Lower leg skin (tissue), 4 donors: Measurements from ENCODE around the gene DHX58. TPM values are rescaled to one million over a fixed set of nuclear protein-coding genes. Genes with fewer than 3 reads are reported as not detected.

ENCODE experiments used
- DNase-seq, 2 donors: peaks; one replicate each; pipeline ENCODE4 v3.0.0-alpha.2; 2019; ENCODE audit warnings: low spot score in 2 of 2
- H3K4me3 ChIP-seq: fragments of 200-600 bp; sonication (generic); 2 replicates; pipeline ENCODE4 v1.5.1; 2017; ENCODE audit warnings: mild to moderate bottlenecking, low read depth; ENCODE audit not compliant: poor library complexity, severe bottlenecking
- CTCF ChIP-seq, 3 donors: fragments of 450-650 bp; IDR thresholded peaks; one replicate each; pipeline ENCODE4 v1.5.1; 2016; ENCODE audit warnings: antibody characterized with exemption in 3 of 3, mild to moderate bottlenecking in 3 of 3, moderate library complexity in 2 of 3
- POLR2A ChIP-seq, 2 donors: fragments of 450-650 bp; IDR thresholded peaks; one replicate each; pipeline ENCODE4 v1.6.1; 2016 to 2017; ENCODE audit warnings: antibody characterized with exemption in 2 of 2, mild to moderate bottlenecking in 1 of 2, moderate library complexity in 1 of 2
- WGBS, 2 donors: methylation state at CpG; one replicate each; pipeline ENCODE4 v1.1.5; 2018; 5-methylcytosine and 5-hydroxymethylcytosine counted together
- intact Hi-C: fragments of 100-400 bp; cut with DNase I; formaldehyde crosslinking; loops from one replicate; pipeline ENCODE4 v1.15.0; 2023; ENCODE audit warnings: low total_unique reads
- total RNA-seq, 4 donors: library from RNA; depleted of rRNA; stranded (reverse); fragments of >200 nt; gene quantifications; one replicate each; pipeline ENCODE4 v1.1.0, GENCODE V29; 2016

Gene DHX58
- total RNA-seq, 4 donors from 2014 or later = 7.5 to 16.5 (median 12.1) TPM

- intact Hi-C loops = no loop called here
- H3K4me3 ChIP-seq = no peak overlapping the region
- TF ChIP-seq CTCF (IDR thresholded peaks at IDR 0.05) (no peak), POLR2A (IDR thresholded peaks at IDR 0.05) (no peak)
- no peak for DNase-seq
- WGBS, 2 donors = 26 to 32% methylated on average over 12 of the region's 12 CpGs
Observed at GRCh38 chr17:42053731-42054500, 58.6 kb downstream of the DHX58 start.

GRCh38 chr17:42052346-42052877 is 60.1 kb downstream of the DHX58 start:
- no peak for DNase-seq
- TF ChIP-seq CTCF (IDR thresholded peaks at IDR 0.05) (no peak), POLR2A (IDR thresholded peaks at IDR 0.05) (no peak)
- 78 to 87% methylated on average over 6 of the region's 6 CpGs for WGBS, 2 donors
- no peak overlapping the region for H3K4me3 ChIP-seq
- intact Hi-C loops = no loop called here

- DNase-seq = no peak
- TF ChIP-seq CTCF (IDR thresholded peaks at IDR 0.05) (no peak), POLR2A (IDR thresholded peaks at IDR 0.05) (no peak)
- intact Hi-C loops = no loop called here
- H3K4me3 ChIP-seq = no peak overlapping the region
- WGBS, 2 donors = 88 to 90% methylated on average over 3 to 7 of the region's 7 CpGs
Observed at GRCh38 chr17:42051645-42052044, 60.9 kb downstream of the DHX58 start.

Other genes starting within 250 kb of the DHX58 start
- 10 to 100 TPM; 23.6 to 27.7 (median 25.2) TPM for gene KLHL11, start 247.3 kb downstream of the DHX58 start, total RNA-seq
- 10 to 100 TPM; 50.3 to 73.0 (median 62.4) TPM for gene ACLY, start 193.8 kb downstream of the DHX58 start, total RNA-seq
- under 1 TPM in 3 of 4 donors, not detected in 1; 0.13 to 0.42 (median 0.20) TPM for gene ODAD4, start 182.1 kb downstream of the DHX58 start, total RNA-seq
- 10 to 100 TPM; 37.2 to 63.8 (median 44.5) TPM for gene CNP, start 145.9 kb downstream of the DHX58 start, total RNA-seq
- 10 to 100 TPM; 48.8 to 85.5 (median 63.7) TPM for gene DNAJC7, start 95.3 kb downstream of the DHX58 start, total RNA-seq
- 10 to 100 TPM; 44.6 to 57.9 (median 52.3) TPM for gene NKIRAS2, start 92.6 kb downstream of the DHX58 start, total RNA-seq
- gene C17orf113, start 62.1 kb downstream of the DHX58 start, total RNA-seq = 1 to 10 TPM in 3 of 4 donors, under 1 TPM in 1; 0.97 to 1.8 (median 1.5) TPM
- gene ZNF385C, start 14.2 kb downstream of the DHX58 start, total RNA-seq = 1 to 10 TPM in 1 of 4 donors, under 1 TPM in 1, not detected in 2; 0.29 to 1.3 TPM
- gene KAT2A, start 8.7 kb upstream of the DHX58 start, total RNA-seq = 10 to 100 TPM; 25.3 to 55.5 (median 37.1) TPM
- under 1 TPM in 1 of 4 donors, not detected in 3; 0.23 TPM for gene HSPB9, start 10.1 kb upstream of the DHX58 start, total RNA-seq
- gene RAB5C, start 42.3 kb upstream of the DHX58 start, total RNA-seq = 100 to 1,000 TPM in 1 of 4 donors, 10 to 100 TPM in 3; 74.0 to 104 (median 87.4) TPM
- not detected for gene KCNH4, start 68.4 kb upstream of the DHX58 start, total RNA-seq
- not detected for gene HCRT, start 72.7 kb upstream of the DHX58 start, total RNA-seq
- 10 to 100 TPM; 14.6 to 51.8 (median 20.7) TPM for gene GHDC, start 81.8 kb upstream of the DHX58 start, total RNA-seq
- gene STAT5B, start 163.7 kb upstream of the DHX58 start, total RNA-seq = 10 to 100 TPM; 40.2 to 72.4 (median 50.5) TPM
- 10 to 100 TPM; 25.1 to 60.9 (median 48.0) TPM for gene STAT5A, start 175.8 kb upstream of the DHX58 start, total RNA-seq